ENCODE measurements around the gene SLC49A3. TPM values are rescaled to one million over a fixed set of nuclear protein-coding genes. Genes with fewer than 3 reads are reported as not detected.

Gene SLC49A3
- total and polyA plus RNA-seq, 2 of the 13 experiments (the other 11 are each of a cell fraction or from before 2014, with no cell fraction given): 0.07 to 0.17 TPM

- POLR2A ChIA-PET: no interaction called here
- in situ Hi-C loops (cut with HindIII; ENCODE audit: extremely low pct_ligation_motif_present, low pct_unique_long_range_greater_than_20kb) (no loop called here), intact Hi-C loops (cut with micrococcal nuclease; ENCODE audit: unreplicated experiment) (loop anchor here (2.0 kb wide), 1 partner anchor 17 kb away; no protein-coding TSS in a partner anchor)
- DNase-seq (ENCODE audit: low spot score) (no peak), FAIRE-seq (no peak), ATAC-seq (no peak)
- no TSS peak for BruUV-seq (replicated peaks)
- Histone ChIP-seq H3K27me3 (ENCODE audit: control insufficient read depth in 1 of 2, insufficient read depth in 2 of 2, low read length in 2 of 2) (peaks cover 3 to 15% of the 10 kb centered on the region in 2 experiments; a peak in 2 of 5 replicates), H3K36me3 (replicated peaks in 1 of 2; ENCODE audit: control insufficient read depth in 1 of 2, insufficient read depth in 2 of 2, low read length in 2 of 2) (no peaks in the 10 kb centered on the region), H3K9me3 (ENCODE audit: low read length) (no peaks in the 10 kb centered on the region), H3K4me3 (replicated peaks in 1 of 3; ENCODE audit: insufficient read depth in 1 of 3, low read depth in 2 of 3, low read length in 3 of 3) (peak overlapping the region in 1 of 3 experiments; percentile 38; a peak in 1 of 6 replicates), H3K79me2 (ENCODE audit: insufficient read depth, low read length) (peaks cover 20% of the 10 kb centered on the region), H3K4me2 (ENCODE audit: low read depth, low read length) (peak overlapping the region; percentile 49; the same call in 1 of the 2 replicates), H2AFZ (ENCODE audit: low read length) (no peak overlapping the region), H3K27ac (ENCODE audit: extremely low read length, insufficient read depth, low read length) (no peak overlapping the region), H4K20me1 (ENCODE audit: insufficient read depth, low read length) (peaks cover 12% of the 10 kb centered on the region), H3K9ac (ENCODE audit: insufficient read depth, low read depth, low read length) (no peak overlapping the region), H3K4me1 (ENCODE audit: insufficient read depth, low read length) (peaks cover 57% of the 10 kb centered on the region)
- no peak for TF ChIP-seq ZNF570 (CRISPR knock-in tag; IDR thresholded peaks at IDR 0.05; ENCODE audit: borderline replicate concordance)
- no peak for TF ChIP-seq ZNF75D (CRISPR knock-in tag; IDR thresholded peaks at IDR 0.05; ENCODE audit: borderline replicate concordance)
- TF ChIP-seq BCL3 (CRISPR knock-in tag; IDR thresholded peaks at IDR 0.05): no peak
- no peak for TF ChIP-seq ZNF770 (CRISPR knock-in tag; IDR thresholded peaks at IDR 0.05)
- TF ChIP-seq RXRB (CRISPR knock-in tag; IDR thresholded peaks at IDR 0.05; ENCODE audit: borderline replicate concordance): no peak
- TF ChIP-seq ZNF280D (CRISPR knock-in tag; IDR thresholded peaks at IDR 0.05): no peak
- TF ChIP-seq IRF2 (CRISPR knock-in tag; IDR thresholded peaks at IDR 0.05): no peak
- no peak for TF ChIP-seq KLF11 (CRISPR knock-in tag; IDR thresholded peaks at IDR 0.05)
- no peak for TF ChIP-seq ZNF775 (CRISPR knock-in tag; IDR thresholded peaks at IDR 0.05; ENCODE audit: borderline replicate concordance)
- TF ChIP-seq ZNF317 (CRISPR knock-in tag; IDR thresholded peaks at IDR 0.05): no peak
- no peak for TF ChIP-seq ZNF468 (CRISPR knock-in tag; IDR thresholded peaks at IDR 0.05)
- WGBS (ENCODE audit: low lambda C conversion rate): 46% methylated on average over 2 of the region's 10 CpGs
- CTCF ChIA-PET (ENCODE audit: low intra/inter-chr PET ratio, low total read pairs): no interaction called here
These were observed 14.6 kb upstream of the SLC49A3 start for GRCh38 chr4:703336-704197.
